ENCODE results near the gene SNF8.
A peak's percentile ranks its signal among the peaks of the same experiment; 100 is the strongest.

SNF8 gene

DNA sequence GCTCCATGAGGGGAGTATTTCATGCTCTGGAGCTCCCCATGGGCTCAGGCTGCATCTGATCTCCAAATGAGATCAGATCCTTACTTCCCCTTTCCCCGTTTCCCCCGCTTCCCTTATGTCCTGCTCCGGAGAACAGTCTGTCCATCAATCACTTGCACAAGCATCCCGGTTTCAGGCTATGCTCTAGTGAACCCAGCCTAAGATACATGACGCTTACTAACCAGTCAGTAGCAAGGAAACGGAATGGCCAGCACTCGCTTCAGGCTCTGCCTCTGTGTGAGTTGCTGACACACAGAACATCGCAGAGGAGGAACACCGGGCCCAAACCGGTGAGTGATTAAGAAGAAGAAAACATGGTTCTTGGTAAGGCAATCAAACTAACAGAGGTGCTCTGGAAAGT, 61.5 kb downstream of the SNF8 start:
- DNase-seq, result no peak

GRCh38 chr17:48882272-48882671, 62.4 kb downstream of the SNF8 start:
- DNase-seq, result peak; percentile 83
